ENCODE measurements around the gene VPS52. TPM values are rescaled to one million over a fixed set of nuclear protein-coding genes. Genes with fewer than 3 reads are reported as not detected.

The VPS52 gene
- total RNA-seq, 1 donor from 2014 or later, result 30.6 TPM

- Histone ChIP-seq H2AFZ (ENCODE audit: low read depth, low read length) (no peak overlapping the region), H3K27ac (ENCODE audit: low read depth, low read length) (no peak overlapping the region), H4K20me1 (ENCODE audit: insufficient read depth, low read length) (peaks cover 63% of the 10 kb centered on the region), H3K9ac (ENCODE audit: low read length) (peak overlapping the region; percentile 90), H3K4me1 (ENCODE audit: insufficient read depth, low read length) (peaks cover 49% of the 10 kb centered on the region), H3K27me3 (ENCODE audit: insufficient read depth, low read length) (no peaks in the 10 kb centered on the region), H3K36me3 (ENCODE audit: insufficient read depth, low read length) (peaks cover 44% of the 10 kb centered on the region), H3K9me3 (ENCODE audit: insufficient read depth, low read depth, low read length) (no peaks in the 10 kb centered on the region), H3K4me2 (ENCODE audit: low read length) (peak overlapping the region; percentile 95), H3K79me2 (ENCODE audit: insufficient read depth, low read length) (peaks cover 62% of the 10 kb centered on the region), H3K4me3 (ENCODE audit: insufficient read depth, low read depth, low read length) (peak overlapping the region; percentile 97)
- DNase-seq (ENCODE audit: low read depth), result no peak
- peaks cover 26% of the 10 kb centered on the region for H3K4me1 Mint-ChIP-seq (ENCODE audit: low read depth, unreplicated experiment)
- H3K9me3 Mint-ChIP-seq (ENCODE audit: unreplicated experiment), result no peaks in the 10 kb centered on the region
- FAIRE-seq, result no peak
- TF ChIP-seq CTCF (IDR thresholded peaks at IDR 0.05; ENCODE audit: insufficient read depth, low read depth, low read length) (no peak), EZH2 (IDR thresholded peaks at IDR 0.05; ENCODE audit: insufficient read depth, low read length) (no peak)
- peaks cover 15% of the 10 kb centered on the region for H3K36me3 Mint-ChIP-seq (ENCODE audit: low read depth, unreplicated experiment)
- peak overlapping the region; percentile 100 for H3K4me3 Mint-ChIP-seq (ENCODE audit: unreplicated experiment)
- peak overlapping the region; percentile 77 for H3K27ac Mint-ChIP-seq (ENCODE audit: unreplicated experiment)
- H3K27me3 Mint-ChIP-seq (ENCODE audit: low read depth, unreplicated experiment), result no peaks in the 10 kb centered on the region
These were observed 2.5 kb upstream of the VPS52 start for GRCh38 chr6:33273924-33274902.

DNA sequence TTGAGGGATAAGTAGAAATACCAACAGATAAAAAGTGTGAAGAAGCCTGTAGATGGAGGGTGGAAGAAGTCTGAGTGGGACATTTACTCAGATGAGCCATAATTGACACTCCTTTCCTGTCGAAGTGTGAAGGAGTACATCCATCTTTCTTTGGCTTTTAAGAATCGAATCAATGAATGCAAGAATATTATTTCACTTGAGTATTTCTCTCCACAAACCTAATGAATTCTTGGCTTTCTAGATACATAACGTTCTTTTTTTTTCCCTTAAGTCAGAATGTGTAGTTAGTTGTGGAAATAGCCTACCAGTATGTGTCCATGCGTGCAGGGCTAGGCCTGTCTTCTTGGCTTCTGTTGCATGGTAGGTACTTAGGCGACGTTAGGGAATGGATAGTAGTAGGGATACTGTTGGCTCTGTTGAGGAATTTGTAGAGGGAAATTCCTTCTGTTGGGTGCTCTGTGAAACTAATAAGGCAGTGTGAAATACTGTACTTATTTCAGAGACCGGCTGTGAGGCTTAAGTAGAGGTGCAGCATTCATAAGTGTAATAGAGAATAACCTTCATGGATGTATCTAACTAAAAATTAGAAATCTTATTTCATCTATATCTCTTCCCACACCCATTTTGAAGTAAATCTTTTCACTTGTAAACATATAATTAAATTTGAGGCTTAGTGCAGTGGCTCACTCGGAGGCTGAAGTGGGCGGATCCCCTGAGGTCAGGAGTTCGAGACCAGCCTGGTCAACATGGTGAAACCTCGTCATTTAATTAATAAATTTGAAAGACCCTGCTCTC, 1.6 kb upstream of the VPS52 start:
- H3K4me2 ChIP-seq (ENCODE audit: low read length), result peak overlapping the region; percentile 95
- peaks cover 26% of the 10 kb centered on the region for H3K4me1 Mint-ChIP-seq (ENCODE audit: low read depth, unreplicated experiment)
- no peak for DNase-seq (ENCODE audit: low read depth)
- peaks cover 49% of the 10 kb centered on the region for H3K4me1 ChIP-seq (ENCODE audit: insufficient read depth, low read length)
- no peaks in the 10 kb centered on the region for H3K9me3 ChIP-seq (ENCODE audit: insufficient read depth, low read depth, low read length)
- H3K9me3 Mint-ChIP-seq (ENCODE audit: unreplicated experiment), result no peaks in the 10 kb centered on the region
- FAIRE-seq, result no peak
- H3K36me3 ChIP-seq (ENCODE audit: insufficient read depth, low read length), result peaks cover 45% of the 10 kb centered on the region
- peak overlapping the region; percentile 95 for H3K27ac ChIP-seq (ENCODE audit: low read depth, low read length)
- peak overlapping the region; percentile 100 for H3K4me3 Mint-ChIP-seq (ENCODE audit: unreplicated experiment)
- H2AFZ ChIP-seq (ENCODE audit: low read depth, low read length), result no peak overlapping the region
- H4K20me1 ChIP-seq (ENCODE audit: insufficient read depth, low read length), result peaks cover 54% of the 10 kb centered on the region
- no peaks in the 10 kb centered on the region for H3K27me3 Mint-ChIP-seq (ENCODE audit: low read depth, unreplicated experiment)
- peak overlapping the region; percentile 97 for H3K4me3 ChIP-seq (ENCODE audit: insufficient read depth, low read depth, low read length)
- peak overlapping the region; percentile 90 for H3K9ac ChIP-seq (ENCODE audit: low read length)
- no peak for TF ChIP-seq EZH2 (IDR thresholded peaks at IDR 0.05; ENCODE audit: insufficient read depth, low read length)
- no peak for TF ChIP-seq CTCF (IDR thresholded peaks at IDR 0.05; ENCODE audit: insufficient read depth, low read depth, low read length)
- H3K27me3 ChIP-seq (ENCODE audit: insufficient read depth, low read length), result no peaks in the 10 kb centered on the region
- H3K79me2 ChIP-seq (ENCODE audit: insufficient read depth, low read length), result peaks cover 66% of the 10 kb centered on the region
- peaks cover 15% of the 10 kb centered on the region for H3K36me3 Mint-ChIP-seq (ENCODE audit: low read depth, unreplicated experiment)
- H3K27ac Mint-ChIP-seq (ENCODE audit: unreplicated experiment), result peak overlapping the region; percentile 100

Data from astrocyte (in vitro differentiated cells and primary cell).